ENCODE measurements around the gene SLC16A6. TPM values are rescaled to one million over a fixed set of nuclear protein-coding genes. Genes with fewer than 3 reads are reported as not detected.
"Not testable (repeated sequence)": the region's sequence is repeated elsewhere in the genome, so short reads cannot be mapped to it uniquely, and the experiment has no call there.

Gene SLC16A6
- polyA plus RNA-seq (2013), result 10.7 and 11.1 TPM in 2 replicates

GRCh38 chr17:68290955-68291835 lies at the start of gene SLC16A6, which contains the start of gene ARSG:
Gene SLC16A6 (minus strand): TSS chr17:68291127. CDS start chr17:68278320, 12,807 bp downstream.
Gene ARSG (plus strand): TSS chr17:68291495. CDS start chr17:68307494, 15,999 bp downstream.
- Histone ChIP-seq H3K18ac (ENCODE audit: low read length) (peak within 1 kb of the TSS; percentile 93), H3K4ac (ENCODE audit: low read depth, low read length) (peak within 1 kb of the TSS; percentile 81), H3K9me3 (ENCODE audit: insufficient read depth, low read depth, low read length) (no peaks in the 10 kb centered on the region), H4K8ac (ENCODE audit: low read depth, low read length) (peak within 1 kb of the TSS; percentile 70), H2AFZ (ENCODE audit: insufficient read depth, low read length, poor library complexity) (peak within 1 kb of the TSS; percentile 93), H3K27me3 (ENCODE audit: insufficient read depth, low read length) (no peaks in the 10 kb centered on the region), H2BK5ac (ENCODE audit: low read depth, low read length, poor library complexity) (peak within 1 kb of the TSS; percentile 81), H3K23ac (ENCODE audit: low read length) (no peak within 1 kb of the TSS), H3K36me3 (ENCODE audit: control insufficient read depth in 1 of 2, insufficient read depth in 2 of 2, low read length in 2 of 2) (no peaks in the 10 kb centered on the region), H2BK120ac (ENCODE audit: insufficient read depth, low read length, poor library complexity) (peak within 1 kb of the TSS; percentile 85), H4K12ac (ENCODE audit: low read depth, low read length) (peak within 1 kb of the TSS; percentile 87), H2AK5ac (ENCODE audit: low read length) (peak within 1 kb of the TSS; percentile 20), H4K91ac (ENCODE audit: low read depth, low read length) (peak within 1 kb of the TSS; percentile 96), H3K9ac (ENCODE audit: low read length) (peak within 1 kb of the TSS; percentile 75), H3K4me3 (ENCODE audit: low read depth, low read length) (peak within 1 kb of the TSS; percentile 85), H3K4me2 (ENCODE audit: low read length) (peak within 1 kb of the TSS; percentile 87), H2BK12ac (ENCODE audit: low read length) (peak within 1 kb of the TSS; percentile 84), H3K4me1 (ENCODE audit: control insufficient read depth in 1 of 2, insufficient read depth in 2 of 2, low read length in 2 of 2) (peaks cover 8% of the 10 kb centered on the region in 2 experiments), H3K27ac (ENCODE audit: low read depth, low read length) (peak within 1 kb of the TSS; percentile 79), H3K79me1 (ENCODE audit: low read length) (peaks cover 22% of the 10 kb centered on the region), H3K14ac (ENCODE audit: low read length) (peak within 1 kb of the TSS; percentile 76), H3K79me2 (ENCODE audit: control insufficient read depth, insufficient read depth, low read length, poor library complexity) (peaks cover 10% of the 10 kb centered on the region)
- DNase-seq, result peak in 1 of 2 donors; percentile 56
- WGBS (ENCODE audit: extremely low coverage, insufficient coverage, insufficient read length), result no CpG with 5 or more reads among the region's 96 CpGs

GRCh38 chr17:68334393-68334792 lies 43.5 kb upstream of the SLC16A6 start:
- DNase-seq, result peak; percentile 89 to 93
- H3K4me2 ChIP-seq (ENCODE audit: low read length), result no peak overlapping the region
- no peaks in the 10 kb centered on the region for H3K27me3 ChIP-seq (ENCODE audit: insufficient read depth, low read length)
- peak overlapping the region; percentile 52 for H4K91ac ChIP-seq (ENCODE audit: low read depth, low read length)
- no CpG with 5 or more reads among the region's 9 CpGs for WGBS (ENCODE audit: extremely low coverage, insufficient coverage, insufficient read length)
- H3K4ac ChIP-seq (ENCODE audit: low read depth, low read length), result no peak overlapping the region
- H3K79me2 ChIP-seq (ENCODE audit: control insufficient read depth, insufficient read depth, low read length, poor library complexity), result peaks cover 3% of the 10 kb centered on the region
- peak overlapping the region; percentile 74 for H2BK12ac ChIP-seq (ENCODE audit: low read length)
- H2BK120ac ChIP-seq (ENCODE audit: insufficient read depth, low read length, poor library complexity), result peak overlapping the region; percentile 1
- H4K8ac ChIP-seq (ENCODE audit: low read depth, low read length), result peak overlapping the region; percentile 55
- peaks cover 9% of the 10 kb centered on the region for H3K9me3 ChIP-seq (ENCODE audit: insufficient read depth, low read depth, low read length)
- no peak overlapping the region for H2AFZ ChIP-seq (ENCODE audit: insufficient read depth, low read length, poor library complexity)
- H3K4me1 ChIP-seq (ENCODE audit: control insufficient read depth in 1 of 2, insufficient read depth in 2 of 2, low read length in 2 of 2), result peaks cover 18 to 21% of the 10 kb centered on the region in 2 experiments
- H2BK5ac ChIP-seq (ENCODE audit: low read depth, low read length, poor library complexity), result peak overlapping the region; percentile 65
- peaks cover 27% of the 10 kb centered on the region for H3K79me1 ChIP-seq (ENCODE audit: low read length)
- peak overlapping the region; percentile 20 for H3K14ac ChIP-seq (ENCODE audit: low read length)
- no peak overlapping the region for H3K9ac ChIP-seq (ENCODE audit: low read length)
- H3K4me3 ChIP-seq (ENCODE audit: low read depth, low read length), result no peak overlapping the region
- H3K23ac ChIP-seq (ENCODE audit: low read length), result no peak overlapping the region
- H4K12ac ChIP-seq (ENCODE audit: low read depth, low read length), result no peak overlapping the region
- H3K18ac ChIP-seq (ENCODE audit: low read length), result peak overlapping the region; percentile 37
- H3K27ac ChIP-seq (ENCODE audit: low read depth, low read length), result peak overlapping the region; percentile 8
- H2AK5ac ChIP-seq (ENCODE audit: low read length), result no peak overlapping the region
- peaks cover 0 to 2% of the 10 kb centered on the region in 2 experiments for H3K36me3 ChIP-seq (ENCODE audit: control insufficient read depth in 1 of 2, insufficient read depth in 2 of 2, low read length in 2 of 2)

GRCh38 chr17:68331932-68332331 lies 41.0 kb upstream of the SLC16A6 start:
- not testable (repeated sequence) for H3K36me3 ChIP-seq (ENCODE audit: control insufficient read depth in 1 of 2, insufficient read depth in 2 of 2, low read length in 2 of 2); H2BK120ac ChIP-seq (ENCODE audit: insufficient read depth, low read length, poor library complexity); H3K27me3 ChIP-seq (ENCODE audit: insufficient read depth, low read length); H3K18ac ChIP-seq (ENCODE audit: low read length); H3K4ac ChIP-seq (ENCODE audit: low read depth, low read length); H3K27ac ChIP-seq (ENCODE audit: low read depth, low read length); H4K8ac ChIP-seq (ENCODE audit: low read depth, low read length); H3K14ac ChIP-seq (ENCODE audit: low read length); H2BK5ac ChIP-seq (ENCODE audit: low read depth, low read length, poor library complexity); H3K4me2 ChIP-seq (ENCODE audit: low read length); H3K9ac ChIP-seq (ENCODE audit: low read length); H4K91ac ChIP-seq (ENCODE audit: low read depth, low read length); DNase-seq; H3K4me3 ChIP-seq (ENCODE audit: low read depth, low read length); H3K23ac ChIP-seq (ENCODE audit: low read length); H4K12ac ChIP-seq (ENCODE audit: low read depth, low read length); H3K79me2 ChIP-seq (ENCODE audit: control insufficient read depth, insufficient read depth, low read length, poor library complexity); H3K9me3 ChIP-seq (ENCODE audit: insufficient read depth, low read depth, low read length); H2AFZ ChIP-seq (ENCODE audit: insufficient read depth, low read length, poor library complexity); H2AK5ac ChIP-seq (ENCODE audit: low read length); H2BK12ac ChIP-seq (ENCODE audit: low read length)
- Histone ChIP-seq H3K79me1 (ENCODE audit: low read length) (peaks cover 29% of the 10 kb centered on the region), H3K4me1 (ENCODE audit: control insufficient read depth in 1 of 2, insufficient read depth in 2 of 2, low read length in 2 of 2) (peaks cover 22 to 23% of the 10 kb centered on the region in 2 experiments)
- WGBS (ENCODE audit: extremely low coverage, insufficient coverage, insufficient read length), result no CpG with 5 or more reads among the region's 12 CpGs

- Histone ChIP-seq H3K4ac (ENCODE audit: low read depth, low read length) (peak overlapping the region; percentile 80), H4K91ac (ENCODE audit: low read depth, low read length) (peak overlapping the region; percentile 98), H2AK5ac (ENCODE audit: low read length) (peak overlapping the region; percentile 95), H3K14ac (ENCODE audit: low read length) (peak overlapping the region; percentile 96), H3K4me2 (ENCODE audit: low read length) (peak overlapping the region; percentile 42), H3K27ac (ENCODE audit: low read depth, low read length) (peak overlapping the region; percentile 98), H2BK12ac (ENCODE audit: low read length) (peak overlapping the region; percentile 96), H3K9me3 (ENCODE audit: insufficient read depth, low read depth, low read length) (peaks cover 9% of the 10 kb centered on the region), H3K18ac (ENCODE audit: low read length) (peak overlapping the region; percentile 92), H3K4me1 (ENCODE audit: control insufficient read depth in 1 of 2, insufficient read depth in 2 of 2, low read length in 2 of 2) (peaks cover 29 to 34% of the 10 kb centered on the region in 2 experiments), H4K12ac (ENCODE audit: low read depth, low read length) (peak overlapping the region; percentile 34), H3K27me3 (ENCODE audit: insufficient read depth, low read length) (no peaks in the 10 kb centered on the region), H3K36me3 (ENCODE audit: control insufficient read depth in 1 of 2, insufficient read depth in 2 of 2, low read length in 2 of 2) (peaks cover 0 to 2% of the 10 kb centered on the region in 2 experiments), H2BK5ac (ENCODE audit: low read depth, low read length, poor library complexity) (peak overlapping the region; percentile 97), H2BK120ac (ENCODE audit: insufficient read depth, low read length, poor library complexity) (peak overlapping the region; percentile 97), H4K8ac (ENCODE audit: low read depth, low read length) (peak overlapping the region; percentile 79), H3K23ac (ENCODE audit: low read length) (peak overlapping the region; percentile 58), H2AFZ (ENCODE audit: insufficient read depth, low read length, poor library complexity) (peak overlapping the region; percentile 66), H3K9ac (ENCODE audit: low read length) (peak overlapping the region; percentile 63), H3K79me1 (ENCODE audit: low read length) (peaks cover 41% of the 10 kb centered on the region), H3K79me2 (ENCODE audit: control insufficient read depth, insufficient read depth, low read length, poor library complexity) (peaks cover 8% of the 10 kb centered on the region), H3K4me3 (ENCODE audit: low read depth, low read length) (no peak overlapping the region)
- no CpG with 5 or more reads among the region's 7 CpGs for WGBS (ENCODE audit: extremely low coverage, insufficient coverage, insufficient read length)
- peak; percentile 66 to 78 for DNase-seq
These were observed 38.4 kb upstream of the SLC16A6 start for GRCh38 chr17:68329331-68329730.

Measured in trophoblast cell (in vitro differentiated cells and primary cell).